Neural cell (in vitro differentiated cells): ENCODE data around the gene GCNT3. TPM values are rescaled to one million over a fixed set of nuclear protein-coding genes. Genes with fewer than 3 reads are reported as not detected.

Source experiments
- H2AFZ ChIP-seq: fragments of 200-600, 300-800 bp; sonication (generic), shearing (Covaris generic); 2 replicates; pipeline ENCODE4 v1.6.0; 2014; ENCODE audit warnings: low read depth, mild to moderate bottlenecking, antibody characterized with exemption, low read length, moderate library complexity
- H3F3A ChIP-seq: fragments of 200-600 bp; shearing (Covaris generic); 2 replicates; pipeline ENCODE4 v1.6.1; 2016; ENCODE audit warnings: mild to moderate bottlenecking, moderate library complexity, mixed read lengths, antibody characterized with exemption, low read length; ENCODE audit not compliant: insufficient read depth, poor library complexity, severe bottlenecking
- H3K27ac ChIP-seq: fragments of 200-600, 300-800 bp; sonication (generic), shearing (Covaris generic); 2 replicates; pipeline ENCODE4 v1.5.1; 2014; ENCODE audit warnings: mild to moderate bottlenecking, low read length, moderate library complexity
- H3K27me3 ChIP-seq: fragments of 300-800, 200-600 bp; sonication (generic), shearing (Covaris generic); 2 replicates; pipeline ENCODE4 v1.6.0; 2014; ENCODE audit warnings: mild to moderate bottlenecking, low read depth, low read length, moderate library complexity; ENCODE audit not compliant: insufficient read depth
- H3K36me3 ChIP-seq: fragments of 300-800, 200-600 bp; sonication (generic), shearing (Covaris generic); 2 replicates; pipeline ENCODE4 v1.5.1; 2014; ENCODE audit warnings: mild to moderate bottlenecking, antibody characterized with exemption, low read length, moderate library complexity; ENCODE audit not compliant: insufficient read depth
- H3K4me2 ChIP-seq: fragments of 300-800, 200-600 bp; sonication (generic), shearing (Covaris generic); 2 replicates; pipeline ENCODE4 v1.6.0; 2014; ENCODE audit warnings: mild to moderate bottlenecking, low read length
- H3K4me3 ChIP-seq: fragments of 300-800, 200-600 bp; sonication (generic), shearing (Covaris generic); 2 replicates; pipeline ENCODE4 v1.5.1; 2014; ENCODE audit warnings: mild to moderate bottlenecking, low read length, moderate library complexity
- H3K79me2 ChIP-seq: fragments of 200-600 bp; shearing (Covaris generic); replicated peaks from 2 replicates; pipeline ENCODE4 v1.6.0; 2014; ENCODE audit warnings: mild to moderate bottlenecking, low read length, moderate library complexity; ENCODE audit not compliant: insufficient read depth
- H3K9ac ChIP-seq: fragments of 300-800, 200-600 bp; sonication (generic), shearing (Covaris generic); 2 replicates; pipeline ENCODE4 v1.6.1; 2016; ENCODE audit warnings: mild to moderate bottlenecking, low read length, mixed read lengths
- H3K9me2 ChIP-seq: fragments of 200-600 bp; shearing (Covaris generic); 2 replicates; pipeline ENCODE4 v1.6.1; 2016; ENCODE audit warnings: mild to moderate bottlenecking, low read length, mixed read lengths; ENCODE audit not compliant: insufficient read depth
- H3K9me3 ChIP-seq: fragments of 200-600, 300-800 bp; sonication (generic), shearing (Covaris generic); 2 replicates; pipeline ENCODE4 v1.6.1; 2016; ENCODE audit warnings: mild to moderate bottlenecking, mixed run types, low read length, moderate library complexity, mixed read lengths
- H4K20me1 ChIP-seq: fragments of 200-600 bp; shearing (Covaris generic); 2 replicates; pipeline ENCODE4 v1.6.1; 2016; ENCODE audit warnings: mild to moderate bottlenecking, mixed run types; ENCODE audit not compliant: insufficient read depth
- EP300 ChIP-seq: fragments of 450-650 bp; conservative IDR thresholded peaks from 2 replicates; pipeline ENCODE4 v1.6.1; 2014; ENCODE audit warnings: antibody characterized with exemption, mild to moderate bottlenecking, moderate library complexity; ENCODE audit not compliant: poor library complexity, severe bottlenecking
- EZH2 ChIP-seq: fragments of 200-600, 300-800 bp; shearing (Covaris generic), sonication (generic); IDR thresholded peaks from 2 replicates; pipeline ENCODE4 v1.6.1; 2014; ENCODE audit warnings: antibody characterized with exemption, low read length, borderline replicate concordance, mild to moderate bottlenecking; ENCODE audit not compliant: insufficient read depth, poor library complexity, severe bottlenecking
- MXI1 ChIP-seq: fragments of 450-650 bp; conservative IDR thresholded peaks from 2 replicates; pipeline ENCODE4 v1.6.1; 2014; ENCODE audit warnings: antibody characterized with exemption, mild to moderate bottlenecking; ENCODE audit not compliant: poor library complexity, severe bottlenecking
- POLR2AphosphoS5 ChIP-seq: IDR thresholded peaks from 2 replicates; pipeline ENCODE4 v1.6.1; 2012
- RAD21 ChIP-seq: fragments of 450-650 bp; conservative IDR thresholded peaks from 2 replicates; pipeline ENCODE4 v1.6.1; 2014; ENCODE audit warnings: antibody characterized with exemption, mild to moderate bottlenecking, moderate library complexity
- SMC3 ChIP-seq: fragments of 450-650 bp; conservative IDR thresholded peaks from 2 replicates; pipeline ENCODE4 v1.6.1; 2014; ENCODE audit warnings: antibody characterized with exemption, mild to moderate bottlenecking, moderate library complexity; ENCODE audit not compliant: poor library complexity
- TAF1 ChIP-seq: IDR thresholded peaks from 2 replicates; pipeline ENCODE4 v1.6.1; 2012; ENCODE audit warnings: low read depth
- polyA minus RNA-seq: library from RNA; depleted of rRNA, polyadenylated mRNA; stranded (reverse); fragments of >200 nt; gene quantifications from 2 replicates; pipeline ENCODE4 v1.2.3, GENCODE V29; 2014
- polyA plus RNA-seq: library from polyadenylated mRNA; depleted of rRNA; stranded (reverse); fragments of >200 nt; gene quantifications from 2 replicates; pipeline ENCODE4 v1.2.3, GENCODE V29; 2014
- TF ChIP-seq, protein P1 (sequence below): IDR thresholded peaks from 2 replicates; pipeline ENCODE4 v1.6.1; 2012; ENCODE audit warnings: borderline replicate concordance
- TF ChIP-seq, protein P2 (sequence below): fragments of 450-650 bp; IDR thresholded peaks from 2 replicates; pipeline ENCODE4 v1.5.1; 2014; ENCODE audit warnings: antibody characterized with exemption, mild to moderate bottlenecking, moderate library complexity; ENCODE audit not compliant: poor library complexity, severe bottlenecking

The GCNT3 gene, protein sequence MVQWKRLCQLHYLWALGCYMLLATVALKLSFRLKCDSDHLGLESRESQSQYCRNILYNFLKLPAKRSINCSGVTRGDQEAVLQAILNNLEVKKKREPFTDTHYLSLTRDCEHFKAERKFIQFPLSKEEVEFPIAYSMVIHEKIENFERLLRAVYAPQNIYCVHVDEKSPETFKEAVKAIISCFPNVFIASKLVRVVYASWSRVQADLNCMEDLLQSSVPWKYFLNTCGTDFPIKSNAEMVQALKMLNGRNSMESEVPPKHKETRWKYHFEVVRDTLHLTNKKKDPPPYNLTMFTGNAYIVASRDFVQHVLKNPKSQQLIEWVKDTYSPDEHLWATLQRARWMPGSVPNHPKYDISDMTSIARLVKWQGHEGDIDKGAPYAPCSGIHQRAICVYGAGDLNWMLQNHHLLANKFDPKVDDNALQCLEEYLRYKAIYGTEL
- polyA plus RNA-seq (0.81 and 1.7 TPM in 2 replicates), polyA minus RNA-seq (0.49 and 2.5 TPM in 2 replicates)

DNA sequence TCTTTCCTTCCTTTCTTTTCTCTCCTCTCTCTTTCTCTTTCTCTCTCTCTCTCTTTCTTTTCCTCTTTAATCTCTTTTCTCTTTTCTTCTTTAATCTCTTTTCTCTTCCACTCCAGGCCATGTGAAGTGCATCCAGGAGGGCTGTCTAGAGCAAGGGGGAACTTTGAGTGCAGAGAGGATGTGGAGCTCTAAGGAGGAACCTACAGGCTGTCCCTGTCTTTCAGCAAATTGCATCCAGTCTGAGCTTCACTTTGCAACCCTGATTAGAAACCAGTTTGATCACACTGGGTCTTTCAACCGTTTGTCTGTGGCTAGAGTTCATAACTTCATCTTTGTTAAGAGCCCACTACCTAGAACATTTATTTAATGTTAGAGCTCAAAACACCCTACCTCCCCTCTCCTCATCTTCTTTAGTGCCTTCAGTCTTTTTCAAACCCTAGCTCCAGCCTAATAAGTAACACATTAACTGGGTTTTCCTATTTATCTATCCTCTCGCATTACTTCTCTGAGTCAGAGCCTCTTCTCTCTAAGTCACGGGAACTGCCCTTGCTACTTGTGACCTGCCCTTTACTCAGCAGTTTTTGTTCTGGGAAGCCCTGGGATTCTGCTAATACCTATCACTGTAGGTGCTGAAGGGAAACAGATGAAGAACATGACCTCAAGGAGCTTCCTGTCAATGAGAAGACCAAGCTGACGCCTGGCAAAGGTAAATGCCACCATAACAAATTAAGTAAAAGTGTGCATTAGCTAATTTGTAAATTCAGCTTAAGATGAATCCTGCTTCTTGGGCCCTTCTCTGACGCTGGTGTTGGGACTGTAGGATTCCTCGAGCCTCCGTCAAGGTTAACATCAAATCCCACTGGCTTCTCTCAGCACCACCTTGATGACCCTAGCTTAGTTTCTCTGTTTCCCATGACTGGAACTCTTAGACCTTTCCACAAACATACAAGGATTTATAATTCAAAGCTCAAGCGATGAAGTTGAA is at the start of gene GCNT3:
GCNT3 (plus strand) TSS at position 508 of the 985 bp plus-strand sequence. CDS start 6,456 bp downstream, outside the sequence.
- no peaks in the 10 kb centered on the region for H3K9me2 ChIP-seq
- H3K4me3 ChIP-seq, result no peak within 1 kb of the TSS
- no peak within 1 kb of the TSS for H3K9ac ChIP-seq
- no peaks in the 10 kb centered on the region for H3K9me3 ChIP-seq
- H4K20me1 ChIP-seq, result no peaks in the 10 kb centered on the region
- H3K27ac ChIP-seq, result no peak within 1 kb of the TSS
- TF ChIP-seq TAF1 (no peak), EP300 (no peak), RAD21 (no peak), MXI1 (no peak), POLR2AphosphoS5 (no peak), EZH2 (no peak), SMC3 (no peak)
- TF ChIP-seq, protein P1, sequence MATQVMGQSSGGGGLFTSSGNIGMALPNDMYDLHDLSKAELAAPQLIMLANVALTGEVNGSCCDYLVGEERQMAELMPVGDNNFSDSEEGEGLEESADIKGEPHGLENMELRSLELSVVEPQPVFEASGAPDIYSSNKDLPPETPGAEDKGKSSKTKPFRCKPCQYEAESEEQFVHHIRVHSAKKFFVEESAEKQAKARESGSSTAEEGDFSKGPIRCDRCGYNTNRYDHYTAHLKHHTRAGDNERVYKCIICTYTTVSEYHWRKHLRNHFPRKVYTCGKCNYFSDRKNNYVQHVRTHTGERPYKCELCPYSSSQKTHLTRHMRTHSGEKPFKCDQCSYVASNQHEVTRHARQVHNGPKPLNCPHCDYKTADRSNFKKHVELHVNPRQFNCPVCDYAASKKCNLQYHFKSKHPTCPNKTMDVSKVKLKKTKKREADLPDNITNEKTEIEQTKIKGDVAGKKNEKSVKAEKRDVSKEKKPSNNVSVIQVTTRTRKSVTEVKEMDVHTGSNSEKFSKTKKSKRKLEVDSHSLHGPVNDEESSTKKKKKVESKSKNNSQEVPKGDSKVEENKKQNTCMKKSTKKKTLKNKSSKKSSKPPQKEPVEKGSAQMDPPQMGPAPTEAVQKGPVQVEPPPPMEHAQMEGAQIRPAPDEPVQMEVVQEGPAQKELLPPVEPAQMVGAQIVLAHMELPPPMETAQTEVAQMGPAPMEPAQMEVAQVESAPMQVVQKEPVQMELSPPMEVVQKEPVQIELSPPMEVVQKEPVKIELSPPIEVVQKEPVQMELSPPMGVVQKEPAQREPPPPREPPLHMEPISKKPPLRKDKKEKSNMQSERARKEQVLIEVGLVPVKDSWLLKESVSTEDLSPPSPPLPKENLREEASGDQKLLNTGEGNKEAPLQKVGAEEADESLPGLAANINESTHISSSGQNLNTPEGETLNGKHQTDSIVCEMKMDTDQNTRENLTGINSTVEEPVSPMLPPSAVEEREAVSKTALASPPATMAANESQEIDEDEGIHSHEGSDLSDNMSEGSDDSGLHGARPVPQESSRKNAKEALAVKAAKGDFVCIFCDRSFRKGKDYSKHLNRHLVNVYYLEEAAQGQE, result no peak
- TF ChIP-seq, protein P2, sequence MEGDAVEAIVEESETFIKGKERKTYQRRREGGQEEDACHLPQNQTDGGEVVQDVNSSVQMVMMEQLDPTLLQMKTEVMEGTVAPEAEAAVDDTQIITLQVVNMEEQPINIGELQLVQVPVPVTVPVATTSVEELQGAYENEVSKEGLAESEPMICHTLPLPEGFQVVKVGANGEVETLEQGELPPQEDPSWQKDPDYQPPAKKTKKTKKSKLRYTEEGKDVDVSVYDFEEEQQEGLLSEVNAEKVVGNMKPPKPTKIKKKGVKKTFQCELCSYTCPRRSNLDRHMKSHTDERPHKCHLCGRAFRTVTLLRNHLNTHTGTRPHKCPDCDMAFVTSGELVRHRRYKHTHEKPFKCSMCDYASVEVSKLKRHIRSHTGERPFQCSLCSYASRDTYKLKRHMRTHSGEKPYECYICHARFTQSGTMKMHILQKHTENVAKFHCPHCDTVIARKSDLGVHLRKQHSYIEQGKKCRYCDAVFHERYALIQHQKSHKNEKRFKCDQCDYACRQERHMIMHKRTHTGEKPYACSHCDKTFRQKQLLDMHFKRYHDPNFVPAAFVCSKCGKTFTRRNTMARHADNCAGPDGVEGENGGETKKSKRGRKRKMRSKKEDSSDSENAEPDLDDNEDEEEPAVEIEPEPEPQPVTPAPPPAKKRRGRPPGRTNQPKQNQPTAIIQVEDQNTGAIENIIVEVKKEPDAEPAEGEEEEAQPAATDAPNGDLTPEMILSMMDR, result no peak
- H3K36me3 ChIP-seq, result no peaks in the 10 kb centered on the region
- no peak within 1 kb of the TSS for H3K4me2 ChIP-seq
- no peaks in the 10 kb centered on the region for H3K27me3 ChIP-seq
- no peaks in the 10 kb centered on the region for H3F3A ChIP-seq
- H2AFZ ChIP-seq, result no peak within 1 kb of the TSS
- H3K79me2 ChIP-seq, result no peaks in the 10 kb centered on the region
